ENCODE data around the gene ZDHHC13.

Gene ZDHHC13, protein sequence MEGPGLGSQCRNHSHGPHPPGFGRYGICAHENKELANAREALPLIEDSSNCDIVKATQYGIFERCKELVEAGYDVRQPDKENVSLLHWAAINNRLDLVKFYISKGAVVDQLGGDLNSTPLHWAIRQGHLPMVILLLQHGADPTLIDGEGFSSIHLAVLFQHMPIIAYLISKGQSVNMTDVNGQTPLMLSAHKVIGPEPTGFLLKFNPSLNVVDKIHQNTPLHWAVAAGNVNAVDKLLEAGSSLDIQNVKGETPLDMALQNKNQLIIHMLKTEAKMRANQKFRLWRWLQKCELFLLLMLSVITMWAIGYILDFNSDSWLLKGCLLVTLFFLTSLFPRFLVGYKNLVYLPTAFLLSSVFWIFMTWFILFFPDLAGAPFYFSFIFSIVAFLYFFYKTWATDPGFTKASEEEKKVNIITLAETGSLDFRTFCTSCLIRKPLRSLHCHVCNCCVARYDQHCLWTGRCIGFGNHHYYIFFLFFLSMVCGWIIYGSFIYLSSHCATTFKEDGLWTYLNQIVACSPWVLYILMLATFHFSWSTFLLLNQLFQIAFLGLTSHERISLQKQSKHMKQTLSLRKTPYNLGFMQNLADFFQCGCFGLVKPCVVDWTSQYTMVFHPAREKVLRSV

DNA sequence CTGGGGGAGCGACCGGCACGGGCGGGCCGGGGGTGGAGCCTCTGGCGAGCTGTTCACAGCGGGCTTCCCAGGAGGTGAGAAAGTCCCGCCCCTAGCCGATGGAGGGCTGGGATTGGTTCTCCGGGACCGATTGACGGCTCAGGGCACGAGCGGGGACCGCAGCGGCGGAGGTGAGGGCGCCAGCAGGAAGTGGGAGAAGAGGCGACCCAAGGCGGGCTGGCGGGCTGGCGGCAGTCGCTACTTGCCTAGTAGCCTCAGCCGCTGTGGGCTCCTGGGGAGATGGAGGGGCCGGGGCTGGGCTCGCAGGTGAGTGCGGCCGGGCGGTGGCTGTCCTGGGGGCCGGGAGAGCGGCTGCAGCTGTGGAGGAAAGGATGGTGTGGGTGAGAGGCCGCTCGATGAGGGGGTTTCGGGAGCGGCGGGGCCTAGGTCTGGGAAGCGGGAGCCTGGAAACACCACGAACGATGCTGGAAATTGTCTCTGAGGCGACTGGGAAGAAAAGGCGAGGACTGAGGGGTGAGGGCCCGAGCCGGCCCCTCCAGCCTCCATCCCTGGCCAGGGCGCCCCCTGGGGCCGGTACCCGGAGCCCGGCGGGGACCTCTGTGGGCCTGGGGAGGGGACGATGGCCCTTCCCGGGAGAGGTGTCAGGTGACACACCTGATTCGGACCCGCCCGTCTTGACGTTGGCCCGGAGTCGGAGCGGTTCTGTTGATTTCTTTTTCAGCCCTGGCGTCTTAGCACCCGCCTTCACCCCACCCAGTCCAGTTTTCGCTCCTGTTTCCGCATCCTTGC lies at the start of gene ZDHHC13:
Gene ZDHHC13, plus strand, starts transcription at position 198 of the 789 bp plus-strand sequence. Its CDS starts 82 bp downstream, at position 280.
- Histone ChIP-seq H3K27ac (peak within 1 kb of the TSS in 20 of 21 experiments; percentile 64 to 92 (median 84)), H3K4me3 (peak within 1 kb of the TSS; percentile 49 to 97 (median 77))

DNA sequence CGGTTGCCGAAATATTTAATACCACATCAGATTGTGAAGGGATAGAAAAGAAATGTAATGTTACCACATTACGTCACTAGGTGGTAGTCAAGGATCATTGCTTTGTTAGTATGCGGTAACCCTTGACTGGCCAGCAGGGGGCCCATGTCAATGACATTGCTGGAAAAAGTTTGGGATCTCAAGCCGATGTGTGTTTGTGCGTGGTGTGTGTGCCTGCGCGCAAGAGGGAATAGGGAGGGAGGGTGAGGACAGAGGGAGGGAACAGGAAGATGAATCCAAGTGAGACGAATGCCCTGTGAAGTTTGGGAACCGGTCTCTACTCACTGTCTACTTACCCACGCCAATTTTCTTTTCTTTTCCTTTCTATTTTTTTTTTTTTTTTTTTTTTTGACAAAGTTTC lies 45.7 kb upstream of the ZDHHC13 start:
- H3K27ac ChIP-seq: no peak overlapping the region

DNA sequence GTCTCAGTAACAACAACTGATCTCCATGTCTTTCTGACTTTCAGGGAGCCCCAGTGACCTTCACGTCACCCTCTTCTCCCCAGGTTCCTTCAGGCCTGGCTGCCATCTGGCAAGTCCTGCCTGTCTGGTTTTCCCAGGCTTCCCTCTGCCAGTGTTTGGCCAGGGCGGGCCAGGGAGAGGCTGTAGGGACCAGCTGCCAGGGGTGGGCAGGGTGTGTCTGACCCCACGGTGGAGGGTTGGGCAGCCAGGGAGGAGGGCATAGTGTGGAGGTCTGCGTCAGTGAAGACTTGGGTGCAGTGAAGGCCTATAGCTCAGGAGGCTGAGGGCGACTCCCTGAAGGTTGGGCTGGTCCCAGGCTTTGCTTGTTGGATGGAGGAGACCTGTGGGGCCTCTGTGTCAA lies 44.5 kb upstream of the ZDHHC13 start:
- H3K4me3 ChIP-seq: no peak overlapping the region
- H3K27ac ChIP-seq: no peak overlapping the region

More for the DNA sequence above, 45.7 kb upstream of the ZDHHC13 start:
- H3K4me3 ChIP-seq: no peak overlapping the region

DNA sequence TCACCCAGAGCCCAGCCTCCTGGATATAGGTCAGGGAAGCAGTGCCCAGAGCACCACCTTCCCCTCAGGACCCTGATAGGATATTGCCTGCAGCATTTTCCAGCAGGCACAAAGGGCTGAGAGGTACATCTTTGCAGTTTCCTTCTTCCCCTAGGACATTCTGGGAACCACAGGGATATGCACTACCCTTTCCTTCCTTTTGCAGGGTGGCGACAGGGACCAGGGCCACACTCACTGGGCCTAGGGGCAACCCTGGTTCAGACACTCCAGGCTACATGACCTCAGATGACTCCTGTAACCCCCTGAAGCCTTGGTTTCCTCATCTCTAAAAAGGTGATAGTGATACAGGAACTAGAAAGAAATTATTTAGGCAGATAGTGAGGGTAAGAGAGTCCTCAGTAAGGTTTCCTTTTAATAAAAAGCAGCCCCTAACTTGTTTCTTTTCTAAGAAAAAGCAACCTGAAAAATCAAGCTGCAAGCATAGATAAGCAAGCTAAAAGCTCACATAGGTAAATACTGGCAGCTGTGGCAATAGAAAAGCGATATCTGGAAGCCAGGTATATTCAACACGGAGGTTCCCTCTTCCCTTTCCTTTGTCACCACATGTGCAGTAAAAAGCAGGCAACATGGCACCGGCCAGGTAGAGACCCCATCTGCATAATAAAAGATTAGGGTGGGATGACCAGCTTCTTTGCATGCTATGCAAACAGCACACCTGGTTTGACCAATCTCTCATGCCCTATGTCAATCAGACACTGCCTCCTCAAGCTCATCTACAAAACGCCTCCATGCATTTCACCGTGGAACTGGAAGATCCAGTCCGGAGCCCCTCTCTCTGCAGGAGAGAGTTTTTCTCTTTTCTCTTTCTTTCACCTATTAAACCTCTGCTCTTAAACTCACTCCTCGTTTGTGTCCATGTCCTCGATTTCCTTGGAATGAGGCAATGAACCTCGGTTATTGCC lies 43.2 kb upstream of the ZDHHC13 start:
- peak overlapping the region in 1 of 21 experiments; percentile 40 for H3K27ac ChIP-seq
- H3K4me3 ChIP-seq: no peak overlapping the region

DNA sequence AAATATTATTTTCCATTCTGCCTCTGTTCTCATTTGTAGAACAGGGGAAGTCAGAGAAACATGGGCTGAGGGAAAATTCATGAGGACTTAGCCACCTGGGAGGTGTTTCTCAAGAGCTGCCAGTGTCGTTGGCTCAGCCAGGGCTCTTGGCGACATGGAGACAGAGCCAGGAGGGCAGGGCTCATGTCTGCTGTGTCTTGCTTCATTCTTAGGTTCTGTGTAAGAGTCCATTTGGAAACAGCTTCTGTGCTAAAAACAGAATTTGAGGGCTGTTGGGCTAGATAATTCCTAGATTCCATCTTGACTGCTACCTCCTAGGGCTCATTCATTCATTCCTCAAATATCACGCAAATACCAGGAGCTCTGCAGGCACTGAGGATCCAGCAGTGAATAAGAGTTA lies 41.3 kb upstream of the ZDHHC13 start:
- Histone ChIP-seq H3K4me3 (no peak overlapping the region), H3K27ac (peak overlapping the region in 1 of 21 experiments; percentile 21)

DNA sequence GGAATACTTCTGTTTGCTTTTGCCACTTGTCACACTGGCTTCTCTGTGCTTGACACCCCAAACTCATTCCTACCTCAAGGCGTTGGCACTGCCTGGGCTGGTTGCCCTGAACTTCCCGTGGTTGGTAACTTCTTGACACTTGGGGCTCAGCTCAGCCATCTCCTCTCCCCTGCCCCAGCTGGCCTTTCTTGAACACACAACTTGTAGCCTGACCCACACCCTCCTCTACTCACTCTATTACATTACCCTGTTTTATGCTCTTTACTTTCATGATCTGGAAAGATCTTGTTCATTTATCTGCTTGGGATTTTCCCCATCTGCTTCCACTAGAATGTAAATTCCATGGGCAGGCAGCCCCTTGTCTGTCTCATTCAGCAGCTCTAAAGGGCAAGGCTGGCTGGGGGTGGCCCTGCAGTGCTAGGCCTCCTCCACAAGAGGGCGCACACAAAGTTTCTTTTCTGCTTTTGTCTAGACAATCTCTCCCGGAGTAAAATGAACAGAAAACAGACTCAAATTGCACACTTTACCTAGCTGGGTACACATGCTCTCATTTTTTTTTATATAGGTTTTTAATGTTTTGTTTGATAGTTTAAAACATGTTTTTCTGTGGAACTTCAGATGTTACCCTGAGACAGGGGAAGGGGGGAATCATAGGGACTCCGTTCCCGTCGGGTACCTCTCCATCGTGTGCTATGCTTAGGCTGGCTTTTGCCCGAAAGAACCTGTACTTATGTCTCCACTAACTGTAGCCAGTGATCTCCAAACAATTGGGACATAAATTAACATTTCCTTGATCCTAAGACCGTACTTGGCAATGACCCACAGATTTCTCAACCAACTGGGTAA lies 40.0 kb upstream of the ZDHHC13 start:
- H3K4me3 ChIP-seq: no peak overlapping the region
- peak overlapping the region in 2 of 21 experiments; percentile 8 to 28 for H3K27ac ChIP-seq

DNA sequence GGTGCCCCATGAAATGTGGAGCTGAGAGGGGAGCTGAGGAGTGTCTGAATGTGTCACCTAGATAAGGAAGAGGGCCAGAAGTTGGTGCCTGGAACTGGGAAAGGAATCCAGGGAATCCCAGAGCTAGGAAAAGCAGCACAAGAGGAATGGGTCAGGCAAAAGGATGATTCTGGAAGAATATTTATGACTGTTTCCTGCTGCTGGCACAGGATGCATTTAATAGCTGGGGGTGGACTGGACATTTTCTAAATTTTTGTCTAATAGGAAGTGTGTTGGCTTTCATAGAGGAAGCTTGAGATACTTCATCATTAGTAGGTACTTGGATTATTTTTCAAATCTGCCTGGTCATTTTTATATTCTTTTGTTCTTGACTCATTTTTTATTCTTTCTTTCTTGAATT lies 39.0 kb upstream of the ZDHHC13 start:
- Histone ChIP-seq H3K4me3 (no peak overlapping the region), H3K27ac (no peak overlapping the region)

DNA sequence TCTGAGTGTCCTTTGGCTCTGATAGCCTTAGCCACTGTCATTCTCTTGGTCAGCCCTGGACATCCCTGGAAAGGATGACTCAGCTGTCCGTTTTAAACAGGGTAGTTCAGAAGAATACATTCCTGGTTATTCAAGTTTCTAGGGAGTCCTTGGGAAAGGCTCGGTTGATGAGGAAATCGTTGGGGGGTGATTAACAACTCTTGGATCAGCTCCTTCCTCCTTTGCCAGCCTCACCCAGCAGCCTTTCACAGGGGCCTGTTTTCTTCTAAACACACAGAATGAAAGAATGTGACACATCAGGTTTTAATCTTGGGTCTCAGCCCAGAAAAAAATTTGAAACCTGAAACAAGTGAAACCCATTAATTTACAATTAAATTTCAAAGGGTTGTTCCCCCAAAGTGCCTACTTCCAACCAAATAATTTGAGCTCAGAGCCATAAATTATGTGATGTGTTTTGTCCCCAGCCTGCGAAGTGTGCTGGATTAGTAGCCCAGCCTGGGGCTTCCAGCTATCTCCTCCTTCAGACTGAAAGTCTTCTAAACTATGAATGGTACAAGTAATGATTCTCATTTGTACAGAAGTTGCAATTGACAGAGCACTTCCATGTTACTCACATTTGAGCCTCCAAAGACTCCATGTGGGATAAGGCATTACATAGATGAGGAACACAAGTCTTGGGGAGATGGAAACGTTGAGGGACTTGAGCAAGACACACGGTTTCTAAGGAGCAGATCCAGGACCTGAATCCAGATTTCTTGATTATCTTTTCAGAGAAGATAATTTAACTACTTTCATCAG lies 37.1 kb upstream of the ZDHHC13 start:
- H3K4me3 ChIP-seq: no peak overlapping the region
- peak overlapping the region in 17 of 21 experiments; percentile 0 to 74 (median 45) for H3K27ac ChIP-seq

DNA sequence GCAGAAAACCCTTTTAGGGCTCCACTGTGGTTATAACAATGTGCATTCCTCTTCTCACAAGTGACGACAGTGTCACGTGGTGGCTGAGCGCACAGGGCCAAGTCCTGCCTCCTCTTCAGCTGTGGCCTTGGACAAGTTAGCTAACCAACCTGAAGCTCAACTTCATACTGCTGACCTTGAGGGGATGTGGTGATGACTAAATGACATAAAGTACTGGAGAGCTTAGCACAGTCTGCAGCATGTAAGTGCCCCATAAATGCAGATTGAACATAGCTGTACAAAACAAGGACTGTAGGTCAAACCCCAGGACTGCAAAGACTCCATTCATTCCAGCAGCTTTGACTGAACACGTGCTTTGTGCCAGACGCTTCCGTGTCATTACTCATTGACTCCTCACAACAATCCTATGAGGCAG lies 36.4 kb upstream of the ZDHHC13 start:
- Histone ChIP-seq H3K4me3 (no peak overlapping the region), H3K27ac (peak overlapping the region in 11 of 21 experiments; percentile 0 to 74 (median 48))

DNA sequence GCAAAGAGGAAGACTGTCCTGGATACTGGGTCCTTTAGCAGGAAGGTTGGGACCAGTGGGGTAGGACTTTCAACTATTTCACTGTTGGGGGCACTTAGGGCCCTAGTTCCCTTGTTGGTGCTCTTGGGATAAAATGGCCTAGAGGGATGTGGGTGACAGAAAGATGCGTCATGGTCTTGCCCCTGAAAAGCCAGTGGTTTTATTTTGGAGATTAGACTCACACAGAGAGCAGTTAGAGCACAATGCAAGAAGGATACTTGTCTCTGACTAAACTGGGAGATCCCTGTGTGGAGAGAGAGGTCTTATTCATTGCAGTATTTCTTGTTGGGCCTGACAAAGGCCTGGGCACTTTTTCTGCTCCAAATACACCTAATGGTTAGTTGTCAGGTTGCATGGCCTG lies 33.8 kb upstream of the ZDHHC13 start:
- Histone ChIP-seq H3K4me3 (no peak overlapping the region), H3K27ac (no peak overlapping the region)

DNA sequence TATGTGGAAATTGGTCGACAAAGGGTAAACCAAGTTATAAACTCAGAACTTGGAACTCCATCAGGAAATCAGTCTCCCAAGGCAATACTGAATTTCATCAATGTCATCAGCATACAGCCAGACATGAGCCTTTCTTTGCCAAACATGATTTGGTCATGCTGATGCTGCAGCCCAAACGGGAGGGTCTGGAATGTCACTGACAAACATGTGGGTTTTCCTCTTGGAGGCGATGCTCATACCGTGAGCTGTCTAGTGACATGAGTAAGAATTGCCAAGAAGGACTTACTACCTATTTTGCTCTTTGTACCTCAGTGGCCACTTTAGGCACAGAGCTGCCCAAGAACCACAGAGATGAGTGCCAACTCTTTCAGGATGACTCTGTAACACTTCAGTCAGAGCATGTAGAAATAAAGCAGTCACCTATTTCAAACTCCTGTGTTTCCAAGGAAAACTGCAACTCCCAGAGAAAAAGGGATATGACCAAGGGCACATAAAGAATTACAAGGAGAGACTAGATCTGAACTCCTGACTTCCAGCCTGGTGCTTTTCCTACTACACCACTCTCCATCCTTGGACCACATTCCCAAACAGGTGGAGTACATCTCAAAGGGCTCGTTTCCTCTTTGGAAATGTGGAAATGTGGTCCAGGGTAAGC lies 32.2 kb upstream of the ZDHHC13 start:
- Histone ChIP-seq H3K4me3 (no peak overlapping the region), H3K27ac (no peak overlapping the region)

DNA sequence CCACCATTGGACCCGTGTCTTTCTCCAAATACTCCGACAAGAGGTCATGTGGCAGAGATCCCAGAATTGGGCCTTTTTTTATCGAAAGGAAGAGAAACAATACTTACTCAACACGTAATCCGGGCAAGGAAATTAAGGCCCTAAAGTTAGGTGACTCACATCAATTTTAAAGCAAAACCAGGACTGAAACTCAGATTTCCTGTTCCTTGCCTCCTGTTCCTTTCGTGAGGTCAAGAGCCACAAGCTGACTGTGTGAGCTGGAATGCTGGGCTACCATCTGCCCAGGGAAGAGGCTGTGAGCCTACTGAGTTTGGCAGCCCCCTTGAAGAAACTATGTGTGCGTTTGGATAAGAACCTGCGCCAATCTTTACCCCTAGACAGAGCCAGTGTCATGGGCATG lies 29.3 kb upstream of the ZDHHC13 start:
- Histone ChIP-seq H3K4me3 (no peak overlapping the region), H3K27ac (peak overlapping the region in 1 of 21 experiments; percentile 12)

DNA sequence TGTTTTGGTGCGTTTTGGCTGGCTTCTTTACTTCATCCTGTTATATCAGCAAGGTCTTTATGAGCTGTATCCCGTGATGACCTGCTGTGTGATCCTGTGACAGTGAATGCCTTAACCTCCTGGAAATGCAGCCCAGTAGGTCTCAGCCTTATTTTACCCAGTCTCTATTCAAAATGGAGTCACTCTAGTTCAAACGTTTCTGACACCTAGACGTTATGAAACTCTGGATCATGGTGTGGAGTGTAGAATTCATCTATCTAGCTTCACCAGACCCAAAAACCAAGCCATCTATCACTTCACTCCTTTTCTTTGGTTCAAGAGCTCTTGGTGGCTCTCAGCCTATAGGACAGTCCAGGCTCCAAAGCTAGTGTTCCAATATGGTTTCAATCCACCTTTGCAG lies 28.2 kb upstream of the ZDHHC13 start:
- Histone ChIP-seq H3K4me3 (no peak overlapping the region), H3K27ac (peak overlapping the region in 1 of 21 experiments; percentile 11)

DNA sequence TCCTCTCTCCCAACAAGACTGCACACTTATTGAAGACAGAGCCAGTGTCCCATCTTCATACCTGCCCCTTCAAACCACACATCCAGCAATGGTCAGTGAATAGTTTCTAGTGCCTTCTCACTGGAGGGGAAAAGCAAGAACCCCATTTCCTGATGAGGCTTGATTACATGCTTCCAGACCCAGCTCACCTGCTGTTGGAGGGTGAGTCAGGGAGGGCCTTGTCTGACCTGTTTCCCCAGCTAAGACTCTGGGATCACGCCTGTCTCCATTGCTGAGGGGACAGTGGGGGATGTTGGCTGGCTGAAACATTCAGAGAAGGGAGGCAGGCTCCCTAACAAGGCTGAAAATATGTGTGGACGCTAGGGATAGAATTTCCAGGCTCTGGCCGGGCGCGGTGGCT lies 27.5 kb upstream of the ZDHHC13 start:
- peak overlapping the region in 1 of 21 experiments; percentile 11 for H3K27ac ChIP-seq
- H3K4me3 ChIP-seq: no peak overlapping the region

DNA sequence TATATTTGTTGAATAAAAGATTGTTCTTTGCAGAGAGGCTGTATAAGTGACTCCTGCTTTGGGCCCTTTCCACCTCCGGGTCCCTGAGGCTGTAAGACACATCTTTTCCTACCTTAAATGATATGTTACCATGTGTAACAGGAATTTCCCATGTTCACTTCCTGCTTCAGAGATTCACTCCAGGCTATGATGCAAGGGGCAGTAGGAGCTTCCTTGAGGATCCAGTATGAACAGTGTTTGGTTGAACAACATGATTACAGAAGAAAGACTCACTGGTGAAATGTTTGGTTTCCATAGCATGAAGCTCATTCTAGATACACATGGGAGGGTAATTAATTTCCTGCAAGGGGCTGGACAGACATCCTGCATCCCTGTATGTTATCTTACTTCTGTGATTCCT lies 25.6 kb upstream of the ZDHHC13 start:
- H3K4me3 ChIP-seq: no peak overlapping the region
- H3K27ac ChIP-seq: peak overlapping the region in 1 of 21 experiments; percentile 10

DNA sequence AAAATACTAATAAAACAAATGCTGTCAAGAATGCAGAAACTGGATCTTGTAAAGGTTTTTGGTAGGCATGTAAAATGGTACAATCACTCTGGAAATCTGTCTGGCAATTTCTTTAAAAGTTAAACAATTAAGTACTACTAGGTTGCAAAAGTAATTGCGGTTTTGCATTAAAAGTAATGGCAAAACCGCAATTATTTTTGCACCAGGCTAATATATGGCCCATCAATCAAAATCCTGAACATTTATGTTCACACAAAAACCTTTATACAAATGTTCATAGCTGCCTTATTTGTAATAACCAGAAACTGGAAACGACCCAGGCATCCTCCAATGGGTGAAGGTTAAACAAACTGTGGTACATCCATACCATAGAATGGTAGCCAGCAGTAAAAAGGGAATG lies 24.6 kb upstream of the ZDHHC13 start:
- Histone ChIP-seq H3K27ac (no peak overlapping the region), H3K4me3 (no peak overlapping the region)

DNA sequence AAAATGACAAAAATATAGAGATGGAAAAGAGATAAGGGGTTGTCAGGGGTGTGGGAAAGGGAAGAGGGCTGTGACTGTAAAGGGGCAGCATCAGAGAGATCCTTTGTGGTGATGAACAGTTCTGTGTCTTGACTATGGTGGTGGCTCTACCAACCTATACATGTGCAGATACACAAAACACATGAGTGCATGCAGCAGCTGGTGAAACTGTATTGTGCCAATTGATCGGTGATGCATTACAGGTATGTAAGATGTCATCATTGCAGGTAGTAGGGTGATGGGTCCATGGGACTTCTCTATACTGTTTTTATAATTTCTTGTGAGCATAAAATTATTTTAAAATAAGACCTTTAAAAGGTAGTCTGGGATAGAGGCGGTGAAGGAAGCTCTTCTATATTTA lies 24.1 kb upstream of the ZDHHC13 start:
- Histone ChIP-seq H3K4me3 (no peak overlapping the region), H3K27ac (no peak overlapping the region)
